NCI-H510A (cell line): ENCODE measurements around the gene RTEL1.
"Not testable (repeated sequence)": the region's sequence is repeated elsewhere in the genome, so short reads cannot be mapped to it uniquely, and the experiment has no call there.

Experiments
- DNase-seq: peaks from one replicate; lab custom pipeline; 2025; lab: John Stamatoyannopoulos, UW

The RTEL1 gene

GRCh38 chr20:63650486-63650885, 7.6 kb upstream of the RTEL1 start:
- not testable (repeated sequence) for DNase-seq

- no peak for DNase-seq
Observed at GRCh38 chr20:63651942-63652191, 6.2 kb upstream of the RTEL1 start.

- no peak for DNase-seq
Observed at GRCh38 chr20:63652192-63652980, 5.7 kb upstream of the RTEL1 start.

- DNase-seq, result peak; percentile 95
Observed at GRCh38 chr20:63653041-63653973, 4.8 kb upstream of the RTEL1 start, which contains the start of gene STMN3. Gene STMN3, minus strand, starts transcription at chr20:63653424. Its CDS starts 79 bp downstream, at chr20:63653345.

- DNase-seq, result no peak
Observed at GRCh38 chr20:63653974-63654668, 4.0 kb upstream of the RTEL1 start.

- DNase-seq, result no peak
Observed at GRCh38 chr20:63655249-63655648, 2.9 kb upstream of the RTEL1 start.

GRCh38 chr20:63656451-63656850, 1.7 kb upstream of the RTEL1 start:
- no peak for DNase-seq

- no peak for DNase-seq
Observed at GRCh38 chr20:63657260-63657936, 714 bp upstream of the RTEL1 start.

GRCh38 chr20:63658749-63659187, 656 bp downstream of the RTEL1 start:
- DNase-seq, result no peak

- no peak for DNase-seq
Observed at GRCh38 chr20:63659370-63659769, 1.3 kb downstream of the RTEL1 start.

GRCh38 chr20:63660174-63660573, 2.1 kb downstream of the RTEL1 start:
- DNase-seq, result not testable (repeated sequence)

- DNase-seq, result no peak
Observed at GRCh38 chr20:63660622-63661021, 2.5 kb downstream of the RTEL1 start.

- no peak for DNase-seq
Observed at GRCh38 chr20:63661108-63661507, 3.0 kb downstream of the RTEL1 start.

GRCh38 chr20:63661959-63662812, 4.1 kb downstream of the RTEL1 start:
- DNase-seq, result no peak

- DNase-seq, result no peak
Observed at GRCh38 chr20:63662813-63663189, 4.7 kb downstream of the RTEL1 start.

GRCh38 chr20:63663332-63664066, 5.4 kb downstream of the RTEL1 start:
- DNase-seq, result no peak

- DNase-seq, result no peak
Observed at GRCh38 chr20:63664143-63664851, 6.2 kb downstream of the RTEL1 start.

GRCh38 chr20:63664861-63665594, 6.9 kb downstream of the RTEL1 start:
- DNase-seq, result no peak

- DNase-seq, result no peak
Observed at GRCh38 chr20:63665708-63666107, 7.6 kb downstream of the RTEL1 start.
